ENCODE data around the gene SLC2A8.

The SLC2A8 gene

DNA sequence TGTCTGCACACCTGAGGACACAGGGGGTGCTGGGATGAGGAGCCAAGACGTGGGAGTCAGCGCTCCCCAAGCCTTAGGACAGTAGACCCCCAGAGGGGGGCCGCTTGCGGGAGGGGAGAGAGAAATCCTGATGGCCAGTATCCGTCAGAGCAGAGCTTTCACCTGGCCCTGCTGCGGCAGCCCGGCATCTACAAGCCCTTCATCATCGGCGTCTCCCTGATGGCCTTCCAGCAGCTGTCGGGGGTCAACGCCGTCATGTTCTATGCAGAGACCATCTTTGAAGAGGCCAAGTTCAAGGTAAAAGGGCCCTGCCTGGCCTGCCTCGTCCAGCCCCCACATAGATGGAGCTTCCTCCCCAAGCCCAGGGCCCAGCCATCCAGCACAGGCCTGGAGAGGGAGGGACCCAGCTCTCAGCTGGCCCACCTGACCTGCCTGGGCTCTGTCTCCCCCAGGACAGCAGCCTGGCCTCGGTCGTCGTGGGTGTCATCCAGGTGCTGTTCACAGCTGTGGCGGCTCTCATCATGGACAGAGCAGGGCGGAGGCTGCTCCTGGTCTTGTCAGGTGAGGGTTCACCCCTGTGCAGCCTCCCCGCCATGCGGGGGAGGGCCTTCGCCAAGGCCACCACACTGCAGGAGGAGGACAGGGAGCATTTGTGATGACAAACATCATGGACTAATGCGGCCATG, 6.7 kb downstream of the SLC2A8 start:
- Histone ChIP-seq H3K9me3 (ENCODE audit: low read length) (no peaks in the 10 kb centered on the region), H3K27me3 (ENCODE audit: insufficient read depth, low read length) (no peaks in the 10 kb centered on the region), H3K36me3 (ENCODE audit: insufficient read depth, low read length) (no peaks in the 10 kb centered on the region), H4K20me1 (ENCODE audit: insufficient read depth, low read length) (no peaks in the 10 kb centered on the region), H3F3A (ENCODE audit: insufficient read depth, low read length) (no peaks in the 10 kb centered on the region), H3K79me2 (ENCODE audit: insufficient read depth, low read length) (no peaks in the 10 kb centered on the region), H2AFZ (ENCODE audit: low read length) (no peak overlapping the region), H3K4me1 (ENCODE audit: insufficient read depth, low read length, severe bottlenecking) (no peaks in the 10 kb centered on the region), H3K27ac (ENCODE audit: low read depth, low read length, poor library complexity, severe bottlenecking) (no peak overlapping the region), H3K9ac (ENCODE audit: low read length) (no peak overlapping the region), H3K4me3 (ENCODE audit: low read depth, low read length, poor library complexity, severe bottlenecking) (no peak overlapping the region), H3K9me2 (ENCODE audit: low read depth, low read length) (no peaks in the 10 kb centered on the region), H3K4me2 (ENCODE audit: low read length) (no peak overlapping the region)
- no peak for TF ChIP-seq EZH2 (IDR thresholded peaks at IDR 0.05; ENCODE audit: borderline replicate concordance, low read length)
- TF ChIP-seq CTCF (IDR thresholded peaks at IDR 0.05; ENCODE audit: low read length), result no peak

DNA sequence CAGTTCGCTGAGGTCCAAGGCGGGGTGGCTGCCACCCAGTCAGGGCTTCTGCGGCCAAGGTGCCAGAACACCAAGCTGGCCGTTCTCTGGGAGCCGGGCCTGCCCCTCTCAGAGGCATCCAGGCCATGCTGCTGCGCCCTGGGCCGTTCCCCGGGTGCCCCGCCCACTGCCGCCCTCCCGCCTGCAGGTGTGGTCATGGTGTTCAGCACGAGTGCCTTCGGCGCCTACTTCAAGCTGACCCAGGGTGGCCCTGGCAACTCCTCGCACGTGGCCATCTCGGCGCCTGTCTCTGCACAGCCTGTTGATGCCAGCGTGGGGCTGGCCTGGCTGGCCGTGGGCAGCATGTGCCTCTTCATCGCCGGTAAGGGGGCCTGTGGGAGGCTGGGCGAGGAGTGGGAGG, 7.7 kb downstream of the SLC2A8 start:
- no peaks in the 10 kb centered on the region for H3K79me2 ChIP-seq (ENCODE audit: insufficient read depth, low read length)
- no peaks in the 10 kb centered on the region for H3K9me3 ChIP-seq (ENCODE audit: low read length)
- no peak overlapping the region for H3K4me2 ChIP-seq (ENCODE audit: low read length)
- H3K9me2 ChIP-seq (ENCODE audit: low read depth, low read length), result no peaks in the 10 kb centered on the region
- H3K4me1 ChIP-seq (ENCODE audit: insufficient read depth, low read length, severe bottlenecking), result no peaks in the 10 kb centered on the region
- no peaks in the 10 kb centered on the region for H3K36me3 ChIP-seq (ENCODE audit: insufficient read depth, low read length)
- TF ChIP-seq CTCF (IDR thresholded peaks at IDR 0.05; ENCODE audit: low read length) (no peak), EZH2 (IDR thresholded peaks at IDR 0.05; ENCODE audit: borderline replicate concordance, low read length) (no peak)
- H3K9ac ChIP-seq (ENCODE audit: low read length), result no peak overlapping the region
- H3F3A ChIP-seq (ENCODE audit: insufficient read depth, low read length), result no peaks in the 10 kb centered on the region
- no peak overlapping the region for H2AFZ ChIP-seq (ENCODE audit: low read length)
- H3K27ac ChIP-seq (ENCODE audit: low read depth, low read length, poor library complexity, severe bottlenecking), result no peak overlapping the region
- no peaks in the 10 kb centered on the region for H4K20me1 ChIP-seq (ENCODE audit: insufficient read depth, low read length)
- no peaks in the 10 kb centered on the region for H3K27me3 ChIP-seq (ENCODE audit: insufficient read depth, low read length)
- H3K4me3 ChIP-seq (ENCODE audit: low read depth, low read length, poor library complexity, severe bottlenecking), result no peak overlapping the region

- no peak overlapping the region for H2AFZ ChIP-seq (ENCODE audit: low read length)
- H4K20me1 ChIP-seq (ENCODE audit: insufficient read depth, low read length), result no peaks in the 10 kb centered on the region
- H3K4me1 ChIP-seq (ENCODE audit: insufficient read depth, low read length, severe bottlenecking), result no peaks in the 10 kb centered on the region
- no peak overlapping the region for H3K4me2 ChIP-seq (ENCODE audit: low read length)
- H3K79me2 ChIP-seq (ENCODE audit: insufficient read depth, low read length), result no peaks in the 10 kb centered on the region
- H3K27ac ChIP-seq (ENCODE audit: low read depth, low read length, poor library complexity, severe bottlenecking), result no peak overlapping the region
- H3K36me3 ChIP-seq (ENCODE audit: insufficient read depth, low read length), result no peaks in the 10 kb centered on the region
- no peaks in the 10 kb centered on the region for H3K9me2 ChIP-seq (ENCODE audit: low read depth, low read length)
- H3K27me3 ChIP-seq (ENCODE audit: insufficient read depth, low read length), result no peaks in the 10 kb centered on the region
- H3K9me3 ChIP-seq (ENCODE audit: low read length), result no peaks in the 10 kb centered on the region
- H3K4me3 ChIP-seq (ENCODE audit: low read depth, low read length, poor library complexity, severe bottlenecking), result no peak overlapping the region
- no peaks in the 10 kb centered on the region for H3F3A ChIP-seq (ENCODE audit: insufficient read depth, low read length)
- no peak for TF ChIP-seq CTCF (IDR thresholded peaks at IDR 0.05; ENCODE audit: low read length)
- TF ChIP-seq EZH2 (IDR thresholded peaks at IDR 0.05; ENCODE audit: borderline replicate concordance, low read length), result no peak
- no peak overlapping the region for H3K9ac ChIP-seq (ENCODE audit: low read length)
These were observed 8.6 kb downstream of the SLC2A8 start for GRCh38 chr9:127405344-127406125.
